LNCAP (cell line): ENCODE measurements around the gene ZNF396.
A peak's percentile ranks its signal among the peaks of the same experiment; 100 is the strongest.

ENCODE experiments used
- CTCF ChIP-seq: fragments of 450-650 bp; IDR thresholded peaks from 2 replicates; pipeline ENCODE4 v1.5.1; 2017; ENCODE audit warnings: mild to moderate bottlenecking

Gene ZNF396

GRCh38 chr18:35368595-35368994 is 8.5 kb downstream of the ZNF396 start:
- no peak for TF ChIP-seq CTCF

- TF ChIP-seq CTCF: no peak
Observed at GRCh38 chr18:35362531-35362930, 14.6 kb downstream of the ZNF396 start.

- no peak for TF ChIP-seq CTCF
Observed at GRCh38 chr18:35361570-35362321, 15.4 kb downstream of the ZNF396 start.

GRCh38 chr18:35355140-35355618 is 22.0 kb downstream of the ZNF396 start:
- peak; percentile 77 for TF ChIP-seq CTCF

GRCh38 chr18:35352778-35353177 is 24.4 kb downstream of the ZNF396 start:
- TF ChIP-seq CTCF: no peak

GRCh38 chr18:35352283-35352682 is 24.9 kb downstream of the ZNF396 start:
- no peak for TF ChIP-seq CTCF

GRCh38 chr18:35348001-35348400 is 29.1 kb downstream of the ZNF396 start:
- TF ChIP-seq CTCF: no peak

GRCh38 chr18:35345950-35346349 is 31.2 kb downstream of the ZNF396 start:
- TF ChIP-seq CTCF: no peak
